ENCODE measurements around the gene TRPM1. TPM values are rescaled to one million over a fixed set of nuclear protein-coding genes. Genes with fewer than 3 reads are reported as not detected.

The TRPM1 gene
- total RNA-seq, 4 donors from 2014 or later: not detected

- no peak overlapping the region for H3K4me3 ChIP-seq
- no peaks in the 10 kb centered on the region for H3K36me3 ChIP-seq
- TF ChIP-seq CTCF (IDR thresholded peaks at IDR 0.05): peak; percentile 59 to 98 (median 82)
- TF ChIP-seq POLR2A (IDR thresholded peaks at IDR 0.05): no peak
- DNase-seq: peak; percentile 82 to 90 (median 87)
- no peak overlapping the region for H3K27ac ChIP-seq
- H3K27me3 ChIP-seq: no peaks in the 10 kb centered on the region
- no peaks in the 10 kb centered on the region for H3K9me3 ChIP-seq
- H3K4me1 ChIP-seq: peaks cover 0 to 3% (median 0%) of the 10 kb centered on the region in 4 donors
Measured at GRCh38 chr15:31128919-31129768, 27.6 kb upstream of the TRPM1 start.

- no peaks in the 10 kb centered on the region for H3K27me3 ChIP-seq
- TF ChIP-seq CTCF (IDR thresholded peaks at IDR 0.05) (no peak), POLR2A (IDR thresholded peaks at IDR 0.05) (no peak)
- no peaks in the 10 kb centered on the region for H3K9me3 ChIP-seq
- no peaks in the 10 kb centered on the region for H3K36me3 ChIP-seq
- no peak overlapping the region for H3K4me3 ChIP-seq
- no peak for DNase-seq
- H3K27ac ChIP-seq: no peak overlapping the region
- peaks cover 0 to 3% (median 0%) of the 10 kb centered on the region in 4 donors for H3K4me1 ChIP-seq
Measured at GRCh38 chr15:31128477-31128876, 27.0 kb upstream of the TRPM1 start.

GRCh38 chr15:31127596-31128261, 26.2 kb upstream of the TRPM1 start:
- no peak overlapping the region for H3K4me3 ChIP-seq
- H3K27ac ChIP-seq: no peak overlapping the region
- peaks cover 0 to 3% (median 0%) of the 10 kb centered on the region in 4 donors for H3K4me1 ChIP-seq
- no peak for DNase-seq
- no peaks in the 10 kb centered on the region for H3K36me3 ChIP-seq
- no peaks in the 10 kb centered on the region for H3K9me3 ChIP-seq
- TF ChIP-seq POLR2A (IDR thresholded peaks at IDR 0.05) (no peak), CTCF (IDR thresholded peaks at IDR 0.05) (no peak)
- no peaks in the 10 kb centered on the region for H3K27me3 ChIP-seq

GRCh38 chr15:31125061-31125460, 23.5 kb upstream of the TRPM1 start:
- peaks cover 0 to 3% (median 0%) of the 10 kb centered on the region in 4 donors for H3K4me1 ChIP-seq
- H3K27ac ChIP-seq: no peak overlapping the region
- H3K36me3 ChIP-seq: no peaks in the 10 kb centered on the region
- no peaks in the 10 kb centered on the region for H3K9me3 ChIP-seq
- no peaks in the 10 kb centered on the region for H3K27me3 ChIP-seq
- TF ChIP-seq POLR2A (IDR thresholded peaks at IDR 0.05): no peak
- no peak for DNase-seq
- H3K4me3 ChIP-seq: no peak overlapping the region

GRCh38 chr15:31116423-31117030, 15.0 kb upstream of the TRPM1 start:
- Histone ChIP-seq H3K27me3 (no peaks in the 10 kb centered on the region), H3K27ac (no peak overlapping the region), H3K4me3 (no peak overlapping the region), H3K4me1 (no peaks in the 10 kb centered on the region), H3K9me3 (peaks cover 0 to 7% (median 0%) of the 10 kb centered on the region in 4 donors), H3K36me3 (no peaks in the 10 kb centered on the region)
- DNase-seq: no peak
- TF ChIP-seq CTCF (IDR thresholded peaks at IDR 0.05) (no peak), POLR2A (IDR thresholded peaks at IDR 0.05) (no peak)
